ENCODE results near the gene ERG.

ERG gene

GRCh38 chr21:38439957-38440356 is 58.3 kb downstream of the ERG start:
- CTCF ChIA-PET, result interaction anchor here (0.6 to 2.8 kb wide), 7 partner anchors 9 to 734 kb away, joined by 3 to 9 read pairs (median 4); partner anchors contain the start of gene ERG
- H3K9me3 ChIP-seq (ENCODE audit: control extremely low read depth in 1 of 5, control insufficient read depth in 4 of 5, insufficient read depth in 2 of 5, low read depth in 1 of 5, low read length in 4 of 5), result no peaks in the 10 kb centered on the region
- H3K27ac ChIP-seq (ENCODE audit: insufficient read depth in 1 of 2, low read depth in 1 of 2, low read length in 2 of 2, poor library complexity in 1 of 2, severe bottlenecking in 2 of 2), result peak overlapping the region in 1 of 2 experiments; percentile 50
- peaks cover 0 to 40% (median 37%) of the 10 kb centered on the region in 4 experiments for H3K4me1 ChIP-seq (ENCODE audit: control extremely low read depth in 1 of 4, control insufficient read depth in 4 of 4, insufficient read depth in 4 of 4, low read length in 3 of 4)
- WGBS (ENCODE audit: insufficient coverage), result 72% methylated on average over 5 of the region's 5 CpGs
- no peaks in the 10 kb centered on the region for H3K27me3 ChIP-seq (replicated peaks in 2 of 5; ENCODE audit: control insufficient read depth in 4 of 5, insufficient read depth in 5 of 5, low read length in 4 of 5)
- peaks cover 14 to 83% (median 59%) of the 10 kb centered on the region in 4 experiments for H3K36me3 ChIP-seq (ENCODE audit: control insufficient read depth in 4 of 4, insufficient read depth in 4 of 4, low read length in 3 of 4)
- DNase-seq, result peak in 2 of 3 donors; percentile 34
- no peak overlapping the region for H3K4me3 ChIP-seq (ENCODE audit: control insufficient read depth in 1 of 7, extremely low read depth in 1 of 7, insufficient read depth in 4 of 7, low read depth in 2 of 7, low read length in 6 of 7)
- POLR2A ChIA-PET, result interaction anchor here (0.6 to 1.0 kb wide), 2 partner anchors 10 to 666 kb away, joined by 3 to 7 read pairs; no protein-coding TSS in a partner anchor

GRCh38 chr21:38439426-38439825 is 58.9 kb downstream of the ERG start:
- DNase-seq, result no peak
- Histone ChIP-seq H3K4me3 (ENCODE audit: control insufficient read depth in 1 of 7, extremely low read depth in 1 of 7, insufficient read depth in 4 of 7, low read depth in 2 of 7, low read length in 6 of 7) (no peak overlapping the region), H3K9me3 (ENCODE audit: control extremely low read depth in 1 of 5, control insufficient read depth in 4 of 5, insufficient read depth in 2 of 5, low read depth in 1 of 5, low read length in 4 of 5) (no peaks in the 10 kb centered on the region), H3K36me3 (ENCODE audit: control insufficient read depth in 4 of 4, insufficient read depth in 4 of 4, low read length in 3 of 4) (peaks cover 16 to 83% (median 62%) of the 10 kb centered on the region in 4 experiments), H3K27me3 (replicated peaks in 2 of 5; ENCODE audit: control insufficient read depth in 4 of 5, insufficient read depth in 5 of 5, low read length in 4 of 5) (no peaks in the 10 kb centered on the region), H3K27ac (ENCODE audit: insufficient read depth in 1 of 2, low read depth in 1 of 2, low read length in 2 of 2, poor library complexity in 1 of 2, severe bottlenecking in 2 of 2) (peak overlapping the region in 1 of 2 experiments; percentile 4), H3K4me1 (ENCODE audit: control extremely low read depth in 1 of 4, control insufficient read depth in 4 of 4, insufficient read depth in 4 of 4, low read length in 3 of 4) (peaks cover 0 to 40% (median 36%) of the 10 kb centered on the region in 4 experiments)
- ChIA-PET CTCF (interaction anchor here (0.6 to 1.8 kb wide), 5 partner anchors 8 to 734 kb away, joined by 3 to 6 read pairs (median 4); no protein-coding TSS in a partner anchor), POLR2A (interaction anchor here (0.6 kb wide), 1 partner anchor 666 kb away, joined by 7 read pairs; no protein-coding TSS in a partner anchor)
- 87% methylated on average over 5 of the region's 6 CpGs for WGBS (ENCODE audit: insufficient coverage)

- H3K36me3 ChIP-seq (ENCODE audit: control insufficient read depth in 4 of 4, insufficient read depth in 4 of 4, low read length in 3 of 4), result peaks cover 17 to 83% (median 68%) of the 10 kb centered on the region in 4 experiments
- H3K4me3 ChIP-seq (ENCODE audit: control insufficient read depth in 1 of 7, extremely low read depth in 1 of 7, insufficient read depth in 4 of 7, low read depth in 2 of 7, low read length in 6 of 7), result no peak overlapping the region
- WGBS (ENCODE audit: insufficient coverage), result 84% methylated on average over 11 of the region's 11 CpGs
- H3K27me3 ChIP-seq (replicated peaks in 2 of 5; ENCODE audit: control insufficient read depth in 4 of 5, insufficient read depth in 5 of 5, low read length in 4 of 5), result no peaks in the 10 kb centered on the region
- peak in 2 of 3 donors; percentile 23 to 34 for DNase-seq
- ChIA-PET CTCF (interaction anchor here (1.3 kb wide), 1 partner anchor 56 kb away, joined by 3 read pairs; no protein-coding TSS in a partner anchor), POLR2A (no interaction called here)
- no peaks in the 10 kb centered on the region for H3K9me3 ChIP-seq (ENCODE audit: control extremely low read depth in 1 of 5, control insufficient read depth in 4 of 5, insufficient read depth in 2 of 5, low read depth in 1 of 5, low read length in 4 of 5)
- H3K27ac ChIP-seq (ENCODE audit: insufficient read depth in 1 of 2, low read depth in 1 of 2, low read length in 2 of 2, poor library complexity in 1 of 2, severe bottlenecking in 2 of 2), result peak overlapping the region in 1 of 2 experiments; percentile 6
- H3K4me1 ChIP-seq (ENCODE audit: control extremely low read depth in 1 of 4, control insufficient read depth in 4 of 4, insufficient read depth in 4 of 4, low read length in 3 of 4), result peaks cover 0 to 40% (median 36%) of the 10 kb centered on the region in 4 experiments
Measured at GRCh38 chr21:38438462-38438893, 59.8 kb downstream of the ERG start.

- no peak for DNase-seq
- POLR2A ChIA-PET, result no interaction called here
- peaks cover 13 to 84% (median 72%) of the 10 kb centered on the region in 4 experiments for H3K36me3 ChIP-seq (ENCODE audit: control insufficient read depth in 4 of 4, insufficient read depth in 4 of 4, low read length in 3 of 4)
- WGBS (ENCODE audit: insufficient coverage), result 92% methylated on average over 2 of the region's 4 CpGs
- H3K9me3 ChIP-seq (ENCODE audit: control extremely low read depth in 1 of 5, control insufficient read depth in 4 of 5, insufficient read depth in 2 of 5, low read depth in 1 of 5, low read length in 4 of 5), result no peaks in the 10 kb centered on the region
- CTCF ChIA-PET, result interaction anchor here (0.9 kb wide), 1 partner anchor 11 kb away, joined by 4 read pairs; no protein-coding TSS in a partner anchor
- no peaks in the 10 kb centered on the region for H3K27me3 ChIP-seq (replicated peaks in 2 of 5; ENCODE audit: control insufficient read depth in 4 of 5, insufficient read depth in 5 of 5, low read length in 4 of 5)
- peaks cover 0 to 37% (median 35%) of the 10 kb centered on the region in 4 experiments for H3K4me1 ChIP-seq (ENCODE audit: control extremely low read depth in 1 of 4, control insufficient read depth in 4 of 4, insufficient read depth in 4 of 4, low read length in 3 of 4)
- H3K27ac ChIP-seq (ENCODE audit: insufficient read depth in 1 of 2, low read depth in 1 of 2, low read length in 2 of 2, poor library complexity in 1 of 2, severe bottlenecking in 2 of 2), result no peak overlapping the region
- H3K4me3 ChIP-seq (ENCODE audit: control insufficient read depth in 1 of 7, extremely low read depth in 1 of 7, insufficient read depth in 4 of 7, low read depth in 2 of 7, low read length in 6 of 7), result no peak overlapping the region
Measured at GRCh38 chr21:38436341-38436740, 61.9 kb downstream of the ERG start.

DNA sequence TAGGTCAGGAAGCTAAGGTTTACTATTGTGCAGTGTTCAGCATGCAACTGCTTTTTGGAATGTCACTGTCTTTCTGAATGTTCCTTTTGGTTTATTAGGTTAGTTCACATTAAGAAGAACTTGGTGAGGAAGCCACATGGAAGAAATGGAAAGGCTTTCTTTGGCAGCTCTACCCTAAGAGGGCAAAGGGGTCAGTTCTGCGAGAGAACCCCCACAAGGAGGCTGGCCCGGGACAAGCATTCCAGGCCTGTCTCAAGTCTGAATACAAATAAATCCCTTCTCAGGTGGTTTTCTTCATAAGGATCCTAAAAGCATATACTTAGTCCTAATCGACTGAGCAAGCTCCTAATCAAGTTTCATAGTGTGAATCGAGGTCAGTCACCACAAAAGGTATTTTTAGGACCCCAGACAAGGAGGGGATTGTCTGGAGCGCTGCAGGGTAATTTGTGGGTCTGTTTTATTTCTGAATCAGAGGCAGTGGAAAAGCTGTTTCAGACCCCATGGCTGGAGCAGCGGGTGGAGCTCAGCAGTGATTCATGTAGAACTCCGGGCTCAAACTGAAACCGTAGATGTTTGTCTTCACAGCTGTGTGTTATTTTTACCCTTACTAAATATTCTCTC is 63.3 kb downstream of the ERG start:
- H3K4me1 ChIP-seq (ENCODE audit: control extremely low read depth in 1 of 4, control insufficient read depth in 4 of 4, insufficient read depth in 4 of 4, low read length in 3 of 4), result peaks cover 0 to 24% (median 24%) of the 10 kb centered on the region in 4 experiments
- no peak overlapping the region for H3K27ac ChIP-seq (ENCODE audit: insufficient read depth in 1 of 2, low read depth in 1 of 2, low read length in 2 of 2, poor library complexity in 1 of 2, severe bottlenecking in 2 of 2)
- WGBS (ENCODE audit: insufficient coverage), result 94% methylated on average over 8 of the region's 8 CpGs
- POLR2A ChIA-PET, result no interaction called here
- CTCF ChIA-PET, result no interaction called here
- DNase-seq, result no peak
- no peak overlapping the region for H3K4me3 ChIP-seq (ENCODE audit: control insufficient read depth in 1 of 7, extremely low read depth in 1 of 7, insufficient read depth in 4 of 7, low read depth in 2 of 7, low read length in 6 of 7)
- no peaks in the 10 kb centered on the region for H3K9me3 ChIP-seq (ENCODE audit: control extremely low read depth in 1 of 5, control insufficient read depth in 4 of 5, insufficient read depth in 2 of 5, low read depth in 1 of 5, low read length in 4 of 5)
- no peaks in the 10 kb centered on the region for H3K27me3 ChIP-seq (replicated peaks in 2 of 5; ENCODE audit: control insufficient read depth in 4 of 5, insufficient read depth in 5 of 5, low read length in 4 of 5)
- peaks cover 15 to 84% (median 68%) of the 10 kb centered on the region in 4 experiments for H3K36me3 ChIP-seq (ENCODE audit: control insufficient read depth in 4 of 4, insufficient read depth in 4 of 4, low read length in 3 of 4)

DNA sequence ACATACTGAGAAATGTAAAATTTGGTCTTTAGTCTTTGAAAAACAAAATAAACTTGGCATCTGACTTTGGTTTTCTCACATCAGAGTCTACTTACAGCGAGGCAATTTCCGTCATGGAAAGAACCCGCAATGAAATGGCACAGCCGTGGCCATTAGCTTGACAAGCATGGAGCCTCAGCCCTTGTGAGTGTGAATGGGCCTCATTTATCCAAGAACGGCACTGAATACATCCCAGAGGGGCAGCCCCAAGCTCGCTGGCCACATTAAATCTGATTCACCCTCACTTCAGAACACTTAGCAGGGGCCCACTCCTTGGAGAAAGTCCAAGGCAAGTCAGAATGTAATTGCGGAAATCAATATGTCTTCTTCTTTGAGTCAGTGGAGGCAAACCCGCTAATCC is 64.8 kb downstream of the ERG start:
- peaks cover 0 to 9% (median 8%) of the 10 kb centered on the region in 4 experiments for H3K4me1 ChIP-seq (ENCODE audit: control extremely low read depth in 1 of 4, control insufficient read depth in 4 of 4, insufficient read depth in 4 of 4, low read length in 3 of 4)
- ChIA-PET POLR2A (no interaction called here), CTCF (no interaction called here)
- 99% methylated on average over 8 of the region's 8 CpGs for WGBS (ENCODE audit: insufficient coverage)
- H3K9me3 ChIP-seq (ENCODE audit: control extremely low read depth in 1 of 5, control insufficient read depth in 4 of 5, insufficient read depth in 2 of 5, low read depth in 1 of 5, low read length in 4 of 5), result peaks cover 0 to 2% (median 0%) of the 10 kb centered on the region in 5 experiments
- DNase-seq, result no peak
- no peaks in the 10 kb centered on the region for H3K27me3 ChIP-seq (replicated peaks in 2 of 5; ENCODE audit: control insufficient read depth in 4 of 5, insufficient read depth in 5 of 5, low read length in 4 of 5)
- H3K27ac ChIP-seq (ENCODE audit: insufficient read depth in 1 of 2, low read depth in 1 of 2, low read length in 2 of 2, poor library complexity in 1 of 2, severe bottlenecking in 2 of 2), result no peak overlapping the region
- H3K4me3 ChIP-seq (ENCODE audit: control insufficient read depth in 1 of 7, extremely low read depth in 1 of 7, insufficient read depth in 4 of 7, low read depth in 2 of 7, low read length in 6 of 7), result no peak overlapping the region
- H3K36me3 ChIP-seq (ENCODE audit: control insufficient read depth in 4 of 4, insufficient read depth in 4 of 4, low read length in 3 of 4), result peaks cover 11 to 81% (median 57%) of the 10 kb centered on the region in 4 experiments

- Histone ChIP-seq H3K27me3 (replicated peaks in 2 of 5; ENCODE audit: control insufficient read depth in 4 of 5, insufficient read depth in 5 of 5, low read length in 4 of 5) (no peaks in the 10 kb centered on the region), H3K4me3 (ENCODE audit: control insufficient read depth in 1 of 7, extremely low read depth in 1 of 7, insufficient read depth in 4 of 7, low read depth in 2 of 7, low read length in 6 of 7) (no peak overlapping the region), H3K36me3 (ENCODE audit: control insufficient read depth in 4 of 4, insufficient read depth in 4 of 4, low read length in 3 of 4) (peaks cover 15 to 87% (median 58%) of the 10 kb centered on the region in 4 experiments), H3K27ac (ENCODE audit: insufficient read depth in 1 of 2, low read depth in 1 of 2, low read length in 2 of 2, poor library complexity in 1 of 2, severe bottlenecking in 2 of 2) (peak overlapping the region in 1 of 2 experiments; percentile 44), H3K9me3 (ENCODE audit: control extremely low read depth in 1 of 5, control insufficient read depth in 4 of 5, insufficient read depth in 2 of 5, low read depth in 1 of 5, low read length in 4 of 5) (peaks cover 0 to 2% (median 0%) of the 10 kb centered on the region in 5 experiments), H3K4me1 (ENCODE audit: control extremely low read depth in 1 of 4, control insufficient read depth in 4 of 4, insufficient read depth in 4 of 4, low read length in 3 of 4) (peaks cover 0 to 3% (median under 1%) of the 10 kb centered on the region in 4 experiments)
- ChIA-PET POLR2A (no interaction called here), CTCF (interaction anchor here (0.9 to 1.3 kb wide), 3 partner anchors 9 to 188 kb away, joined by 3 to 5 read pairs (median 4); no protein-coding TSS in a partner anchor)
- no peak for DNase-seq
Measured at GRCh38 chr21:38430401-38430984, 67.8 kb downstream of the ERG start.
